ENCODE measurements around the gene PTBP3.

DNA sequence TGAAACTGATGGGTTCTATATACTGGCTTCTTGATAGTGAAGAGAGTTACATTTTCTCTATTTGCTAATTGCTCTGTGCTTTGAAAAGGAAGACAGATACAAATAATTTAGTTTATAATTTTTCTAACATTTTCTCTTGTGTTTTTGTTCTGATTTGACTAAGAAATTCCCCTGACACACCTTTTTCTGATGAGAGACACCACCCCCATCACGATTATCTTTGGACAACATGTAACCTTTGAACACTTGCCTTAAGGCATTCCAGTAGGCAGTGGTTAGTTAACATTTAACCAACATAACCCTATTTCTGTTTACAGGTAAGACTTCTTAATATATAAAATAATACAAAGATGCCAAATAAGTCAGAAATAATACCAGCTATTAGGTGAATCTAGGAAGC lies 4.1 kb upstream of the PTBP3 start:
- no peak for TF ChIP-seq POLR2AphosphoS5 (IDR thresholded peaks at IDR 0.05; ENCODE audit: borderline replicate concordance, low read depth, low read length)
- TF ChIP-seq EZH2 (IDR thresholded peaks at IDR 0.05) = no peak
